Urinary bladder (tissue), 4 donors: ENCODE measurements around the gene GPR82. TPM values are rescaled to one million over a fixed set of nuclear protein-coding genes. Genes with fewer than 3 reads are reported as not detected.
"Not testable (repeated sequence)": the region's sequence is repeated elsewhere in the genome, so short reads cannot be mapped to it uniquely, and the experiment has no call there.

Experiments
- DNase-seq: peaks from one replicate; pipeline ENCODE4 v3.0.0-alpha.2; 2015; ENCODE audit errors: extremely low spot score
- H3K27ac ChIP-seq: one replicate; pipeline ENCODE4 v1.5.1; 2013; ENCODE audit warnings: low read depth, mild to moderate bottlenecking, moderate library complexity
- H3K36me3 ChIP-seq: one replicate; pipeline ENCODE4 v1.6.1; 2013; ENCODE audit warnings: mild to moderate bottlenecking, moderate library complexity; ENCODE audit not compliant: insufficient read depth
- H3K4me1 ChIP-seq: one replicate; pipeline ENCODE4 v1.6.1; 2013; ENCODE audit warnings: mild to moderate bottlenecking, moderate library complexity; ENCODE audit not compliant: insufficient read depth
- H3K4me3 ChIP-seq: one replicate; pipeline ENCODE4 v1.5.1; 2013; ENCODE audit warnings: low read depth, low read length
- WGBS: extraction: QIAGEN DNeasy Blood & Tissue Kit; methylation state at CpG from one replicate; pipeline ENCODE4 v1.1.7; 2013; 5-methylcytosine and 5-hydroxymethylcytosine counted together
- polyA plus RNA-seq: library from polyadenylated mRNA; stranded (reverse); fragments of 200-250 nt; gene quantifications from one replicate; pipeline ENCODE4 v1.2.3, GENCODE V29; 2013
- total RNA-seq: library from RNA; depleted of rRNA; stranded (reverse); fragments of >200 nt; gene quantifications from one replicate; pipeline ENCODE4 v1.2.3, GENCODE V29; 2014
- donor health status: healthy with polysubstance abuse.
- donor health status: healthy.

Gene GPR82
- total and polyA plus RNA-seq, 2 donors, result 0.26 to 0.44 TPM

DNA sequence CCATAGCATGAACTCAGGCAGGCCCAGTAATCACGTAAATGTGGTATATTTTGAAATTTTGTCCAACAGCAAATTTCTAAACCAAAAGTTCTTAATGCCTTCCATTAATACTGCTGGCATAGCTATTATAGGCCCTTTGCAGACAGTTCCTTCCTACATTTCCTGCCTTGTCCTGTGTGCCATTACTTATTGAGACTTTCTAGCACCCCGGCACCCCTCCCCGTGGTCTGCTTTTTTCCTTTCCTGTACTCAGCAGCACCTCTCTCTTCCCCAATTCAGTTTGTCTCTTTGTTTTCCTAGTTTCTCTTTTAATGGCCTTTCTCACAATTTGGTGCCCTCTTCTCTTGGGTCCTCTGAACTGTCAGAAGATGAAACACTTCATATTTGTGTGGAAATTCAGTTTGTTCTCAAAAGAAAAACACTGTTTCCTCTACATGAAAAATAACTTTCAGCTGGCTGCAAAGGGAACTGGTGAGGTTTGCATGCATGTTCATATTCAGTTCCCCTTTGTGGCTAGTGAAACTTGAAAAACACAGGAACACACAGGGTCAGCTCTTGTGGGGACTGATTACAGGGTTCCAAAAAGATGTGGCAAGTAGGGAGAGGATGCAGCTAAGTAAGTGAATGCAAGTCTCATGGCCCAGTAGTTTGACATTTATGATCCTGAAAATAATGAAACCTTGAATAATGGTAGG, 18.2 kb upstream of the GPR82 start:
- H3K36me3 ChIP-seq, result no peaks in the 10 kb centered on the region
- no peak for DNase-seq
- H3K4me3 ChIP-seq, result no peak overlapping the region
- WGBS, result 90% methylated on average over 3 of the region's 3 CpGs
- no peak overlapping the region for H3K27ac ChIP-seq
- H3K4me1 ChIP-seq, result no peaks in the 10 kb centered on the region

DNA sequence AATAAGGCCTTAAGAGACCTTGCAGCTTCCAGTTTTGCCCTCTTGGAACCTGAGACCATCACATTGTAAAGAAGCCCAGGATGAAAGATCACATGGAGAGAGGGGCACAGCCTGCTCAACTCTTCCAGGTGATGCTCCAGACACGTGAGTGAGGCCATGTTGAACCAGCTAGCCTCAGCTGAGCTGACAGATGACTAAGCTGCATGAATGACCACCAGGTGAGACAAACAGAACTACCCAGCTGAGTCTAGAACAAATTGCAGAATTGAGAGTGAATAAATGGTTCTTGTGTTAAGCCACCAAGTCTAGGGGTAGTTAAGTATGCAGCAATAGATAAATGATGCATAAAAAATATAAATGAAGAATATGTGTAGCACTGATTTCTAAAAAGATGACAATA, 16.8 kb upstream of the GPR82 start:
- no peak for DNase-seq
- 100% methylated on average over 1 of the region's 1 CpG for WGBS

DNA sequence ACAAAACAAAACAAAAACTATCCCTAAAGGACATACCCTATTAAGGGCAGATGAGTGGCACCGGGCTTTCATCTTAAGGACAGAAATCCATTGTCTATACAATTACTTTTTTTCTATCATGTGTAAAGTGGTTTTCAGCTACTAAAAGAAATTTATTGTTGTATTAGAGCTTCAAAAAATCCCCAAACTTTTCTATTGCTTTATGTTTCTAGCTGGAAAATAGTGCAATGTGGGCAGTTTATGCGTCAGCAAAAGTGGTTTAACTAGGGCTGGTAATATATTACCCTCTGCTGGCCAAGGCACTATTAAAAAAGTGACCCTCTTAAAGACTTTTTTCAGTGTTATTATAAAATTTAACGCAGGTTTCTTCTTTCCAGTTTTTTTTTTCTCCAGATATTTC, 15.5 kb upstream of the GPR82 start:
- Histone ChIP-seq H3K27ac (no peak overlapping the region), H3K36me3 (no peaks in the 10 kb centered on the region), H3K4me1 (no peaks in the 10 kb centered on the region), H3K4me3 (no peak overlapping the region)
- WGBS, result 55% methylated on average over 3 of the region's 3 CpGs
- DNase-seq, result no peak

More for the DNA sequence above, 16.8 kb upstream of the GPR82 start:
- no peak overlapping the region for H3K4me3 ChIP-seq
- H3K4me1 ChIP-seq, result no peaks in the 10 kb centered on the region
- no peaks in the 10 kb centered on the region for H3K36me3 ChIP-seq
- H3K27ac ChIP-seq, result no peak overlapping the region

DNA sequence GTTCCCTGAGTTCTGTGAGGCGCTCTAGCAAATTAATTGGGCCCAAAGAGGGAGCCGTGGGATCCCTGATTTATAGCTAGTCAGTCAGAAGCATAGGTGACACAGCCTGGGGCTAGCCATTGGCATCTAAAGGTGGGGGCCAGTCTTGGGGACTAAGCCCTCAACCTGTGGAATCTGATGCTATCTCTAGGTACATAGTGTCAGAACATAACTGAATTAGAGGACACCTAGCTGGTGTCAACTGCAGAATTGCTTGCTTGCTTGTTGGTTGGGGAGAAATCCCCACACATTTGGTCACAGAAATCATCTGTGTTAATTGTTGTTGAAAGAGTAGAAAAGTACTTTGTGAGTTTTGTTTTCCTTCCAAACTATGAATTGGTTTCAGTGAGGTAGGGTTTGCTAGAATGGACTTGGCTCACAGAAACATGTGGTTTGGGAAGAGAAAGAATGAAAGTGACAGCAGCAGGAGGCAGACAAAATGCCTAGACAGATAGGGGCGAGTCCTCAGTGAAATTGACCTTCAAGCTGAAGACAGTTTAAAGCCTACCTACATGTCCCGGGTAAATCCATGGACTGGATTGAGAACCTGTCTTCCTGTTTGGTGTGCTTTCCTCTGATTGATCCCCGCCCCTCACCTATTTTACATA, 12.8 kb upstream of the GPR82 start:
- DNase-seq, result no peak
- Histone ChIP-seq H3K4me1 (no peaks in the 10 kb centered on the region), H3K36me3 (no peaks in the 10 kb centered on the region), H3K4me3 (no peak overlapping the region), H3K27ac (no peak overlapping the region)
- 98% methylated on average over 5 of the region's 5 CpGs for WGBS

DNA sequence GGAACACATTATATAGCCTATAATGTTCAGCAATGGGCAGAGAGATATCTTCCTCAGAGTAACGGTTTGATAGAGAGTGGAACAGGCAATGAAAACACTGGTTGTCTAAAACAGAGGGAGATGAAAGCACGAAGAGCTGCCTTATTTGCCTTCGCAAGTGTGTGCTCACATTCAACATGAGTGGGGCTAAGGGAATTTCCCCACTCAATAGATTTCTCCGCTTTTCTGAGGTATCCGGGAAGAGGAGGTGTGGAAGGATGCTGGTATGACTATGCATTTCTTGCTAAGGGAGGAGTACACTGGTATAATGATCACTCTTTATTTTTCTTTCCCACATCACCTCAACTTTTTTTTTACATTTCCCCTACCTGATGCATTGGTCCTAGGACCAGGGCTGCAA, 7.8 kb upstream of the GPR82 start:
- H3K27ac ChIP-seq, result no peak overlapping the region
- no peaks in the 10 kb centered on the region for H3K36me3 ChIP-seq
- H3K4me3 ChIP-seq, result no peak overlapping the region
- 96% methylated on average over 5 of the region's 5 CpGs for WGBS
- no peaks in the 10 kb centered on the region for H3K4me1 ChIP-seq
- DNase-seq, result no peak

DNA sequence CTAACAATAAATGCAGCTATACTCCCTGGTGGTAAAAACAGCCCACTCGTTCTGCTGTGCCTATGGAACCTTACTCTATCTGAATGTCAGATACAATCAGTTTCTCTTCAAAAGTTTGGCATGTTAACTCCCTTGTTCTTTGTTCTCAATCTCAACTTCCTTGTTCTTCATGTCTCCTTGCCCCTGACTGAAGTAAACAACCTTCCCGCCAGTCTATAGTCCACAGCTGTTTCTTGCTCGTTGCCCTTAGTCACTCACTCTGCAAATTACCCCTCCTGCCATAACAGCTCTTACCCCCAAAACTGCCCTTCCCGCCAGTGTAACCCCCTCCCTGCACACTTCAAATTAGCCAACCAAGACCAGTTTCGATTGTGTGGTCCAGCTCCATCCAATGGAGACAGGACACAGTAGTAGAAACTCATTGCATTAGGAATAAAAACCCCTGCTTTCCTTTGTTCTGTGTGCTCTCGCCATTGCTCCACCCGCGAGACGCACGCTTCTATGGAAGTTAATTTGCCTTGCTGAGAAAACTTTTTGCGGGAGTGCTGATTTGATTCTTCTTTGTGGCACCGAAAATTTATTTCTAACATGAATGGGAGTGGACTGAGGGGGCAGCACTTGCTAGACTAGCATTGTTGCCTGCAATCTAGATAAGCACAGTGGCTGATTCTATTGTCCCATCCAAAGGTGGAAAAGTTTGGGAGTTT, 7.1 kb upstream of the GPR82 start:
- Histone ChIP-seq H3K27ac (no peak overlapping the region), H3K36me3 (no peaks in the 10 kb centered on the region), H3K4me1 (no peaks in the 10 kb centered on the region), H3K4me3 (no peak overlapping the region)
- WGBS, result 93% methylated on average over 12 of the region's 12 CpGs
- DNase-seq, result no peak

DNA sequence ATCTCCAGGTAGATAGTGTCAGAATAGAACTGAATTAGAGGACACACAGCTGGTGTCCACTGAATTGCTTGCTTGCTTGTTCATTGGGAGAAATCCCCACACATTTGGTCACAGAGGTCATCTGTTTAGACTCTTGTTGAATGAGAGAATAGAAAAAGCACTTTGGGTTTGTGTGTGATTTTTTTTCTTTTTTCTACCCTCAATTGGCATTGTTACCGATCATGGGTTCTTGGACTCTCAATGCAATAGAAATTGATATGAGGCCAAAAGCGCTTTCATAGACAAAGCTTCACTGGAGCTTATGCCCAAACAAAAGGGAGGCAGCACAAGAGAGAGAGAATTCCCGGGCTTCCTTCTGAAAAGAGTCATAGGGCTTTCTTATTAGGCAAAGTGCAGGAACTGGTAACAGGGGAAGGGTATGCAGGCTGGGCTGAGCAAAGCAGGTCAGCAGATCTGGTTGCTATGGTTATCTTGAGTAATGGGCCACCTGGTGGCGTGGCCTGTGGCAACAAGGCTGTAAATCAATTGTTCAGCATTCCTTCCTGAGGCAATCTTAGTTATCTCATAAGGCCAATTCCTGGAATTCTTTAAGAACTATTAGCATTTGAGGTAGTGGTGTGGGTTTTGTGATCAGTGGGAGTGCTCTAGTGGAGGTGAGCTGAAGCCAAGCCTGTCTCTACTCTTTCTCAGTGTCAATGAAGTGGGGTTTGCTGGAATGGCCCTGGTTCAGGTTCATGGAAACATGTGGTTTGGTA, 5.3 kb upstream of the GPR82 start:
- H3K36me3 ChIP-seq, result no peaks in the 10 kb centered on the region
- H3K4me1 ChIP-seq, result no peaks in the 10 kb centered on the region
- WGBS, result 92% methylated on average over 4 of the region's 4 CpGs
- no peak for DNase-seq
- no peak overlapping the region for H3K27ac ChIP-seq
- no peak overlapping the region for H3K4me3 ChIP-seq

DNA sequence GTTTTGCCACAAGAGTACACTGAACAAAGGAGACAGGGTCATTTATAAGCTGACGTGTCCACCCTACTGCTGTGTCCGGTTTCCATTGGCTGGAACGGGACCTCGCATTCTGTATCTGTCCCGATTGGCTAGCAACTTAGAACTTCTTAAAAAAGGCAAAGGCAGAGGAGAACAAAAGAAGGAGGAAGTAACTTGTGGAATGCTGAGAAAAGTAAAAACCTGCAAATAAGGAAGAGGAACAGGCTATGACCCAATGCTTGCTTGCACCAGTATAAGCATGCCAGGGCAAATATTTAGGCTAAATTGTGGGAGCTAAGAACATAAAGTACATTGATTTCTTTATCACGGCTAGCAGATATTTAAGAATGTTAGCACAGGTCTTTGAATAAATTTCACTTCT, 4.4 kb upstream of the GPR82 start:
- not testable (repeated sequence) for H3K4me1 ChIP-seq, DNase-seq, H3K27ac ChIP-seq, H3K4me3 ChIP-seq, H3K36me3 ChIP-seq
- WGBS, result 89% methylated on average over 6 of the region's 6 CpGs

DNA sequence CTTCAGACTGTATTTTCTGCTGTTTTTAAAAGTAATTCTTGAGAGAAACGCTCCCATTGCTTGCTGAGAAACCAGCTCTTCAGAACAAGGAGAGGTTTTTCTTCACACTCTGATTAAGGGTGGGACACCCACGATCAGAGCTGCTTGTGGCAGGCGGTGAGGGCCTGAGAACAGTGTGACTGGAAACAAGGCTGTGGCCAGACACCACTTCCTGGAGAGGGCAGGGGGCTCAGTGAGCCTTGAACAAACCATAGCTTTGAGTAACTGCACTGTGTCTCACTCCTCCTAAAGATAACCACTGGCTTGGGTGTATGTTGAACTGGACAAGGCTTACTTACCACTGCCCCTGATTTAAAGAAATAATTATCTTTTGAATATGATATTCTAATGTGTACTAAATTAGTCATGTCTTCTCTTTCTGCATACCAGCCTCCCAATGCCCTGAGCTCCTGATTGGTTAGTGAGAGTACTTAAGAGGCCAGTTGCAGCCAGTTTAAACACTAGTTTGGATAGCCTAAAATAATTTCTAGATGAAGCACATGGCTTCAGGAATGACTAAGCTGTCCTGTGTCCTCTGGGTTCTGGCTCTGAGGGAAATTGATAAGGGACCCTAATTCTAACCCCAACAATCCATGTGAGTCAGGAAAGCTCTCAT, 3.7 kb upstream of the GPR82 start:
- DNase-seq, result no peak
- WGBS, result 94% methylated on average over 3 of the region's 3 CpGs
- H3K4me3 ChIP-seq, result no peak overlapping the region
- no peak overlapping the region for H3K27ac ChIP-seq
- H3K36me3 ChIP-seq, result no peaks in the 10 kb centered on the region
- no peaks in the 10 kb centered on the region for H3K4me1 ChIP-seq

DNA sequence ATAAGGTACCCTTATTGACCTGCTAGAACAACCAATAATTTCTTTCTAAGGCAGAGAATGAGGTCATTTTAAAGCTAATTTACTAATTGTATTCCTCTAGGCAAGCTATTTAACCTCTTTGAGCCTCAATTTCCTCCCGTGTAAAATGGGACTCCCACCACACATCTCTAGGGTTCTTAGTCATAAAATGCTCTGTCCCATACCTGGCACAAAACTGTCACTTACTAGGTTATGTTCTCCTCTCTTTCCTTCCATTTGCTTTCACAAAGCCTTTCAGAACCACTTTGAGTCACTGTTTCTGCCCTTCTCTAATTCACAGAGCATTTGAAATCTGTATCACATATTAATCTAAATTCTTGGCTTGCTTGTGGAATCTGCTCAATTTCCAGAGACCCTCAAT, 2.4 kb upstream of the GPR82 start:
- no peaks in the 10 kb centered on the region for H3K4me1 ChIP-seq
- 88% methylated on average over 1 of the region's 1 CpG for WGBS

DNA sequence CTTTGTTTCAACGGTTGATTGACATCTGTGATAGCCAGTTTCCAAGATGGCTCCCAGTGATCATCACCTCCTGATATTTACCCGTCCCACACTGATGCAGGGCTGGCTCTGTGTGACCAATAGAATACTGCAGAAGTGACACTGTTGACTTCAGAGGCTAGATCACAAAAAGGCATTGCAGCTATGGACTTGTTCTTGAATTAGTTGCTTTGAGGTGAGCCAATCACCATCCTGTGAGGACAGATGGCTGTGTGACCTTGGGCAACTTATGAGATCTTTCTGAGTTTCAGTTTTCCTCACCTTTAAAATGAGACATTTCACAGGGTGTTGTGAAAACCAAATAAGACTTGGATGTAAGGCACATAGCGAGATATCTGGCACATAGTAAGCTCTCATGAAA, 1.8 kb upstream of the GPR82 start:
- no peak for DNase-seq
- H3K4me1 ChIP-seq, result no peaks in the 10 kb centered on the region
- H3K4me3 ChIP-seq, result no peak overlapping the region
- H3K36me3 ChIP-seq, result no peaks in the 10 kb centered on the region
- H3K27ac ChIP-seq, result no peak overlapping the region
- 96% methylated on average over 3 of the region's 3 CpGs for WGBS

More for the DNA sequence above, 2.4 kb upstream of the GPR82 start:
- Histone ChIP-seq H3K36me3 (no peaks in the 10 kb centered on the region), H3K4me3 (no peak overlapping the region), H3K27ac (no peak overlapping the region)
- DNase-seq, result no peak

DNA sequence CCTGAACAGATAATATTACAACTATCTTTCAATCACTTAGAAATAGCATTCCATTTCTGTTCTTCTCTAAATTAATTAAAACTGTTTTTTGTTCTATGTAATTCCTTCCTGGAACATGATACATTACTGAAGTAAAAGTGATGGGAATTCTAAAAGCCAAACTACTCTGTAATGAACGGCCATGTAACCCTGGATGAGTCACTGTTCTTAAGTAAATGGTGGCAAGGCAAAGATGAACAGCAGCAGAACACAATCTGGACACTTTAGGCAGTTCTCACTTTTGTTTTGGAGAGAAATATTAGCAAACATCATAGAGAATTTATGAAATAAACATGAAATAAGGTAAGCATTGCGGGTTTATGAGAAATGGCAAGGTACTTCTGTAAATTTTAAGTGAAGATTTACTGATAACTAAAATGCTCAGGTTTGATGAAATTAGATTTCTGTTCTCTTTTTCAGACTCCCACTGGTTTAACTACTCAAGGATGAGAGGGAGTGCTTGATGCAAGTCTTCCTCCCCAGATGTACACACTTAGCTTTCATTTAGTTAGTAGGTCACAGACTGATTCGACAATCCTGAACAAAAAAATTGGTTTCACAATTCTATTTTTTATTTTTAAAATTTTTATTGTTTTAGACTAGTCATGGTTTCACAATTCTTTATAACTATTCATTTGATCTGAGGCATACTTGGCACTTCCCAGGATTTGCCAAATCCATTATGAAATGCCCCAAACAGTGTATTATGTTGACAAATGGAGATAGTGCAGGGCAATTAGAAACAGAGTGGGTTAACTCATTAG, 964 bp upstream of the GPR82 start:
- no peak overlapping the region for H3K27ac ChIP-seq
- no peak overlapping the region for H3K4me3 ChIP-seq
- H3K36me3 ChIP-seq, result no peaks in the 10 kb centered on the region
- 73% methylated on average over 3 of the region's 3 CpGs for WGBS
- no peak for DNase-seq
- H3K4me1 ChIP-seq, result no peaks in the 10 kb centered on the region

DNA sequence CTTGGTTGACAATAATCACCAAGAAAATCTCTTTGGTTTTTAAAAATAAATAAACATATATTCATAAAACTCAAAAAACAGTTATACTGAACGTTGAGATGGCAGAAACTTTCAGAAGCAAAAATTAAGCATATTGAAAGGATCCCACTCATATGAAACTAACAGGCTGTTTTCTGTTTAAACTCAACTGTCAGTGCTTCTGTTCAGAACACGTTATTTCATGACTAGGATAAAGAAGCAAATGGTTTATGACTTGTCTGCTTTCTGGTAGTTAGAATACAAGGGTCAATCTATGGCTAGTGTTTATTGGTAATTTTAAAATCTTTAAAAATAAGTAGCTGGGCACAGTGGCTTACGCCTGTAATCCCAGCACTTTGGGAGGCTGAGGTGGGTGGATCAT, 4.1 kb downstream of the GPR82 start:
- H3K27ac ChIP-seq, result no peak overlapping the region
- DNase-seq, result no peak

More for the DNA sequence above, 4.1 kb downstream of the GPR82 start:
- no peaks in the 10 kb centered on the region for H3K4me1 ChIP-seq
- 90% methylated on average over 3 of the region's 3 CpGs for WGBS
- no peaks in the 10 kb centered on the region for H3K36me3 ChIP-seq
- H3K4me3 ChIP-seq, result no peak overlapping the region
